NCI-H2081 (cell line): Measurements from ENCODE around the gene FOLR1.
A peak's percentile ranks its signal among the peaks of the same experiment; 100 is the strongest.
"Not testable (repeated sequence)": the region's sequence is repeated elsewhere in the genome, so short reads cannot be mapped to it uniquely, and the experiment has no call there.

Source experiments
- DNase-seq, 2 experiments: peaks; one replicate each; lab custom pipeline; 2025; lab: John Stamatoyannopoulos, UW

Gene FOLR1

DNA sequence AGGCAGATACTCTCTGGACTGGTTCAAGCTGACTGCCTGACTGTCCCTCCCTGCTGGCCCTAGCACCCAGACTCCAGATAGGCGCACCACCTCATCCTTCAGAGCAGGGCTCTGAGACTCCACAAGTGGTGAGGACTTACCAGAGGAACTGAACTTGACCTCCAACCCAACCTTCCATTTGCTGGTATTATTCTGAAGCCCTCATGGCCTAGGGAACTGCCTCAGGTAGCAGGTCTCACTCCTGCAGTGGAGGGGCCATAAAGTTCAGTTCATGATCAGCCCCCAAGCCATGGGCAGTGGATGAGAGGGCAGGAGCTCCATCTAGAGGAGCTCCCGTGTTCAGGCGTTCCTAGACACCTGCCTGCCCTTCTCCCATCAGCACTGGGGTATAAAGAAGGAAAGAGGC, 10.4 kb upstream of the FOLR1 start:
- not testable (repeated sequence) for DNase-seq

DNA sequence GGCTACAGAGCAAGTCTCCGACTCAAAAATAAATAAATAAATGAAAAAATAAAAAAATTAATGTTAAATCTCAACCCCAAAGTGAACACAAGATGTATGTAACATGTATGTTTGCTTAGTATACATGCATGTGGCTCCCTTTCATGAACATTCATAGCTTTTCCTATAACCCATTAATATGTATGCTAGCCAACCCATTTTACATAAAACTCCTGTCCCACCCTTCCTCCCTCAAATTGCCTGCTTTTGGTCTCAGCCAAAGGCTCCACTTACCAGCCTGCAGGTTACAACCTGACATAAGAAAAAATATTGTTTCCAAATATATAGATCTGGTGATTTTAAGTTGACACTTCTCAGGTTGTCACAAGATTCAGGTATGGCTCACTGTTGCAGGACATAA, 3.7 kb upstream of the FOLR1 start:
- no peak for DNase-seq

DNA sequence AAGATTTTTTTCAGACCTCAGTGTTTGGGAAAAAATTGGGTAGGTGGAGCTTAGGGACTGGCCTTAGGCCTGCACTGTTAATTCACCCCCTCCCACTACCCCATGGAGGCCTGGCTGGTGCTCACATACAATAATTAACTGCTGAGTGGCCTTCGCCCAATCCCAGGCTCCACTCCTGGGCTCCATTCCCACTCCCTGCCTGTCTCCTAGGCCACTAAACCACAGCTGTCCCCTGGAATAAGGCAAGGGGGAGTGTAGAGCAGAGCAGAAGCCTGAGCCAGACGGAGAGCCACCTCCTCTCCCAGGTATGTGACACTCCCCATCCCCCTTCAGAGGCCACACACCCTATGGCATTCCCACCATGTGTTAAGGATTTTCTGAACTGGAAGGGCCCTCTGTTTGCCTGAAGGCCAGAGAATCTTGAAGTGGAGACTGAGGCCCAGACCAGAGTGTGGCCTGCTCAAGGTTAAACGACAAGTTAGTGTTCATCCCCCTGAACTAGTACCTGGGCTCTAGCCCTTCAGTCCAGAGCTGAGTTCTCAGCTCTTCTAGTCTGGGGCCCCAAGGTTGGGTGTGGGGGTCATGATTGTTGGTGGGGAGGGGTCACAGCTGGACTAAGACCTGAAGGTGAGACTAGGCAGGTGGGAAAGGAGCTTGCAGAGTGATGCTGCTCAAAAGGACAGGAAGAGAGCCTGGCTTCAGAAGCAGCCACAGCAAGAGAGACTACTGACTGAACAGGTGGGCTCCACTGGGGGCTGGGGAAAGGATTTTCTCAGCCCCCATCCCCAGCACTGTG, 2.3 kb upstream of the FOLR1 start:
- DNase-seq: peak; percentile 53 to 79

DNA sequence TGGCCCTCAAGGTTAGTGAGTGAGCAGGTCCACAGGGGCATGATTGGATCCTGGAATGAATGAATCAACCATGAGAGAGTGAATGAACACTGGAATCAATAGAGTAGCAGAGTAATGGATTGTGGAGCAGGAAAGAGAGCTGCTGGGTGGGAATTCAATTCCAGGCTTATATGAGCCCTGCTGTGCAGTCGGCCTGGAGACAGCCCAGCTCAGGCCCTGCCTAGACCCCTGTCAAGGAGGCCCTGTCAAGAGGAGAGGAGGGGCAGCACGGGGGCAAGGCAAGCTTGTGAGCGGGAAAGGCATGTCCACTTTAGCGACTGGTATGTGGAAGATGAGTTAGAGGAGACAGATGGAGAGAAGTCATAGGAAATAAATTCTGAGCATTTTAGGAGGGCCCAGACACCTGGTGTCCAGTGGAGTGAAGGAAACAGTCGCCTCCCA, 1.3 kb upstream of the FOLR1 start:
- no peak for DNase-seq

DNA sequence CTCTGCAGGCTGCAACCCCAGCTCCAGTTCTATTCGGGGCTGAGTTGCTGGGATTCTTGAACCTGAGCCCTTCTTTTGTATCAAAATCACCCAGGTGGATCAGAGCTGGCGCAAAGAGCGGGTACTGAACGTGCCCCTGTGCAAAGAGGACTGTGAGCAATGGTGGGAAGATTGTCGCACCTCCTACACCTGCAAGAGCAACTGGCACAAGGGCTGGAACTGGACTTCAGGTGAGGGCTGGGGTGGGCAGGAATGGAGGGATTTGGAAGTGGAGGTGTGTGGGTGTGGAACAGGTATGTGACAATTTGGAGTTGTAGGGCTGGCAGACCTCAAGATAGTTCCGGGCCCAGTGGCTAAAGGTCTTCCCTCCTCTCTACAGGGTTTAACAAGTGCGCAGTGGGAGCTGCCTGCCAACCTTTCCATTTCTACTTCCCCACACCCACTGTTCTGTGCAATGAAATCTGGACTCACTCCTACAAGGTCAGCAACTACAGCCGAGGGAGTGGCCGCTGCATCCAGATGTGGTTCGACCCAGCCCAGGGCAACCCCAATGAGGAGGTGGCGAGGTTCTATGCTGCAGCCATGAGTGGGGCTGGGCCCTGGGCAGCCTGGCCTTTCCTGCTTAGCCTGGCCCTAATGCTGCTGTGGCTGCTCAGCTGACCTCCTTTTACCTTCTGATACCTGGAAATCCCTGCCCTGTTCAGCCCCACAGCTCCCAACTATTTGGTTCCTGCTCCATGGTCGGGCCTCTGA, 3.8 kb downstream of the FOLR1 start:
- no peak for DNase-seq

DNA sequence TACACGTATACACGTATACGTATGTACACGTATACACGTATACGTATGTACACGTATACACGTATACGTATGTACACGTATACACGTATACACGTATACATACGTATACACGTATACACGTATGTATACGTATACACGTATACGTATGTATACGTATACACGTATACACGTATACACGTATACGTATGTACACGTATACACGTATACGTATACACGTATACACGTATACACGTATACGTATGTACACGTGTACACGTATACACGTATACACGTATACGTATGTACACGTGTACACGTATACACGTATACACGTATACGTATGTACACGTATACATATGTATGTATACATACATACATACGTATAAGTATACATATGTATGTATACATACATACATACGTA, 9.5 kb downstream of the FOLR1 start:
- not testable (repeated sequence) for DNase-seq

DNA sequence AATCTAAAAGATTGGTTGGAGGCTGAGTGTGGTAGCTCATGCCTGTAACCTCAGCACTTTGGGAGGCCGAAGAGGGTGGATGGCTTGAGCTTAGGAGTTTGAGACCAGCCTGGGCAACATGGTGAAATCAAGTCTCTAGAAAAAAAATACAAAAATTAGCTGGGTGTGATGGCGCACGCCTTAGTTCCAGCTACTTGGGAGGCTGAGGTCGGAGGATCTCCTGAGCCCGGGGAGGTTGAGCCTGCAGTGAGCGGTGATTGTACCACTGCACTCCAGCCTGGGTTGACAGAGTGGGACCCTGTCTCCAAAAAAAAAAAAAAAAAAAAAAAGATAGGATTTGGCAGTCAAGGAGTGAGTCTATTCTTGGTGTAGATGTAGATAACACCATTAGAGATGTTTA, 10.6 kb downstream of the FOLR1 start:
- no peak for DNase-seq

DNA sequence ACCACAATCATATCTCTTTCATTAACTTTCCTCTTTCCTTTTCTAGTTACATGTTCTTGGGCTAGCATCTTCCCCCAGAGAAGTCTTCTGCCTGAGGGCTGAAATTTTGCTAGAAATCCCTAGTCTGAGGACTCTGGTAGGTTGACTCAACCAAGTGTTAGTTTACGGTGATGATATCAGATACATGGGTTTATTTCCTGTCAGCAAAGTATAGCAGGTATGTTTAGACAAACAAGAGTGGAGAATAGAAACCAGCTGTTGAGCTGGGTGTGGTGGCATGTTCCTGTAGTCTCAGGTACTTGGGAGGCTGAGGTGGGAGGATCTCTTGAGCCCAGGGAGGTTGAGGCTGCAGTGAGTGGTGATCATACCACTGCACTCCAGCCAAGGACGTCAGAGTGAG, 11.2 kb downstream of the FOLR1 start:
- no peak for DNase-seq

DNA sequence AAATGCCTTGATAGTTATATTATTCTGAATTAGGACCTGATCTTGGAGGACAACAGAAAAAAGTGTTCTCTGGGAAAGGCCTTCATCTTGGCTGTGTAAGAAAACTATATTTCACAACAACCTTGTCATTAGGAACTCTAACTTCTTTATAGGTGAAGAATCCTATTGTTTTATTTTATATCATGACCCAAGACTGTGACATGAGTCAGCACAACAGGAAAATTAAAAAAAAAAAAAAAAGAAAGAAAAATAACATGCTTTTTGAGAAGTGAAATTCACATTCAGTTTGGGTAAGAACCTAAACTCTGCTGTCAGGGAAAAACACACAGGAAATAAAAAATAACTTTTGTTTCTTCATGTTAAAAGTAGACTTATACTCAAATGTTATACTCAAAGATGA, 12.9 kb downstream of the FOLR1 start:
- DNase-seq: no peak

DNA sequence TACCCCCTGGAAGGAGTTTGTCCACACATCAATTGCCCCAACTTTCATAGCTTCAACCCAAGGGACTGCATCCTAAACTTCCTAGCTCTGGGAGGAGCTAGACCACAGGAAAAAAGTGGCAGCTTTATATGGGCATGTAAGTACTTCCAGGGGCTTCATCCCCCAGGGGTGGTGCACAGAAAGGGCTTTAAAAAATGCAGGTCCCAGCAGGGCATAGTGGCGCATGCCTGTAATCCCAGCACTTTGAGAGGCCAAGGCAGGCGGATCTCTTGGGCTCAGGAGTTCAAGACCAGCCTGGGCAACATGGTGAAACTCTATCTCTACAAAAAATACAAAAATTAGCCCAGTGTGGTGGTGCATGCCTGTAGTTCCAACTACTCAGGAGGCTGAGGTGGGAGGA, 14.9 kb downstream of the FOLR1 start:
- DNase-seq: not testable (repeated sequence)

DNA sequence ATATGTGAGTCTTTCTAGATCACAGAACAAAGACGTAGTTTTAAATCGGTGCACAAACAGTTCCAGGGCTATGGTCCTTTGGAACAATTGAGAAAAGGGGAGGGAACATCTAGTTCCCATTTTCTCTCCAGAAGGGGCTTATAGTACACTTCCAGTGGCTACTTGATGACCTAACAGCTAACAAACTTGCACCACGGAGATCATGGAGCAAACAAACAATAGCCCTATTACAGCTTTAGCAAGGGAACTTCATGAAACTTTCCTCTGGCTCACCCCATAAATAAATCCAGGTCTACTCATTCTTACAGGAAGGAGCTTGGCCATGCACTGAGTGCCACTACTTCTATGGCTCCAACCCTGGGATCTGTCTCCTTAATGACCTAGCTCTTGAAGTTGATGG, 16.3 kb downstream of the FOLR1 start:
- no peak for DNase-seq

DNA sequence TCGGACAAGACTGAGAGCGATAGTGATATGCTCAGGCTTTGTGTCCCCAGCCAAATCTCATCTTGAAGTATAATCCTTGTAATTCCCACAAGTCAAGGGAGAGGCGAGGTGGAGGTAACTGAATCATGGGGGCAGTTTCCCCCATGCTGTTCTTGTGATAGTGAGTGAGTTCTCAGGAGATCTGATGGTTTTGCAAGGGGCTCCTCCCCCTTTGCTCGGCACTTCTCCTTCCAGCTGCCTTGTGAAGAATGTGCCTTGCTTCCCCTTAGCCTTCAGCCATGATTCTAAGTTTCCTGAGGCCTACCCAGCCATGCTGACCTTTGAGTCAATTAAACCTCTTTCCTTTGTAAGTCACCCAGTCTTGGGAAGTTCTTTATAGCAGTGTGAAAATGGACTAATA, 17.2 kb downstream of the FOLR1 start:
- no peak for DNase-seq

DNA sequence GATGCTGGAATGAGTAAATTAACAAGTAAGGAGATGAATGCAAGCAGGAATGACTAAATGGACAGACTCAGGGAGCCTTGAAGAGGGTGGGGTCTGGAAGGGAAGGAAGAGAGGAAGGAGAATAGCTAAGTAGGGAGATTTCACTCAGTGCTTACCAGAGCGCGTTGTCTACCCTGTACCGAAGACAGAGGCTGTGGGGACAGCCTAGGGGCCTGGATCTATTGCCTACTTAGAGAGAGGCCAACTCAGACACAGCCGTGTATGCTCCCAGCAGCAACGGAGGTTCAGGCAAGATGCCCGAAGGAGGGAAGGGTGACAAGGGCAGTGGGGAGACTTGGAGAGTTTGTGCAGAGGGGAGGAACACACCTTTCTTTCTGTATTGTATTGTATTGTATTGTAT, 24.7 kb downstream of the FOLR1 start, which contains the start of gene FOLR2:
FOLR2 (plus strand) TSS at position 157 of the 400 bp plus-strand sequence. CDS start 1,791 bp downstream, outside the sequence.
- DNase-seq: no peak

DNA sequence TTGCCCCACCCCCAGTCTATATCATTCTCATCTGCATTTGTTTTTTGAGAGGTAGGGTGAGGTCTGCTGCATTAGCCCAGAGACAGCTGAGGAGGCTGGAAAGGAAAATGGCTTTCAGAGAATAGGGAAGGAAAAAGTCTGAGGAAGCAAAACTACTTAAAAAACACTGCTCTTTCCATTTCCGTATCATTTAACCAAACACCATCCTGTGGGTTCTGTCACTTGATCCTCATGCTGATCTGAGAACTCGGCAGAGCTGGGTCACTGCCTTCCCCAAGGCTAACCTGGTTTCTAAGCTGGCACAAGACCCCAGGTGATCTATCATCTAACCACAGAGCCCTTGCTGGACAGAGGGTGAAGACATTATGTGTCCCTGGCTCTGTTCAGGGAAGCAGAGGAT, 25.9 kb downstream of the FOLR1 start:
- no peak for DNase-seq

DNA sequence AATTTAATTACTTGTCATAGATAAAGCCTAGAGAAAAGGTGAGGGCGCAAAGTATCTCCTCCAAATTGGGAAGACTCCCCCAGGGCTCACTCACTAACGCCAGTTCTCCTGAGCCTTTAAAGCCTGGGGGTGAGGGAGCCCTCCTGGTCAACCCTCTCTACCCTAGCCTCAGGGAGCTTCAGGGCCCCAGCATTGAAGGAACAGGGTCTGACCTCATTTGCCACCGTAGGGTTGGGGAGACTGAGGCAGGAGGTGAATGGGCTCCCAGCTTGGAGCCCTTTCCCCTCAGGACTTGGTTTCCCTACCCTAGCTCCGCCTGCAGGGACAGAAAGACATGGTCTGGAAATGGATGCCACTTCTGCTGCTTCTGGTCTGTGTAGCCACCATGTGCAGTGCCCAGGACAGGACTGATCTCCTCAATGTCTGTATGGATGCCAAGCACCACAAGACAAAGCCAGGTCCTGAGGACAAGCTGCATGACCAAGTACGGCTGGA, 26.4 kb downstream of the FOLR1 start:
- no peak for DNase-seq

DNA sequence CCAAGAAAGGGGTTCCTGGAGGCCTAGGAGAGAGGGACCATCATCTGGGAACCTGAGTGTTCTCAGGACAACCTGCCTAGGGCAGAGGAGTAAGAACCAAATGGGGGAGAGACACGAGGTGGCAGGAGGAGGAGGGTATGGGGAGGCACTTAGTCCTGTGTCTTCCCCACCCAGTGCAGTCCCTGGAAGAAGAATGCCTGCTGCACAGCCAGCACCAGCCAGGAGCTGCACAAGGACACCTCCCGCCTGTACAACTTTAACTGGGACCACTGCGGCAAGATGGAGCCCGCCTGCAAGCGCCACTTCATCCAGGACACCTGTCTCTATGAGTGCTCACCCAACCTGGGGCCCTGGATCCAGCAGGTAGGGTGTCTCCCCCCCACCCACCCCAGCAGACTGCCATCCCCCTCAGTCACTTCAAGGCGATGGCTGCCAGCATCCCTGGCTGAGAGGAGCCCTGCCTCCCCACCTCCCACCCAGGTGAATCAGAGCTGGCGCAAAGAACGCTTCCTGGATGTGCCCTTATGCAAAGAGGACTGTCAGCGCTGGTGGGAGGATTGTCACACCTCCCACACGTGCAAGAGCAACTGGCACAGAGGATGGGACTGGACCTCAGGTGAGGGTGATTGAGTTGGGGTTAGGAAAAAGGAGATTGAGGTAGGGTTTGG, 28.9 kb downstream of the FOLR1 start:
- no peak for DNase-seq

DNA sequence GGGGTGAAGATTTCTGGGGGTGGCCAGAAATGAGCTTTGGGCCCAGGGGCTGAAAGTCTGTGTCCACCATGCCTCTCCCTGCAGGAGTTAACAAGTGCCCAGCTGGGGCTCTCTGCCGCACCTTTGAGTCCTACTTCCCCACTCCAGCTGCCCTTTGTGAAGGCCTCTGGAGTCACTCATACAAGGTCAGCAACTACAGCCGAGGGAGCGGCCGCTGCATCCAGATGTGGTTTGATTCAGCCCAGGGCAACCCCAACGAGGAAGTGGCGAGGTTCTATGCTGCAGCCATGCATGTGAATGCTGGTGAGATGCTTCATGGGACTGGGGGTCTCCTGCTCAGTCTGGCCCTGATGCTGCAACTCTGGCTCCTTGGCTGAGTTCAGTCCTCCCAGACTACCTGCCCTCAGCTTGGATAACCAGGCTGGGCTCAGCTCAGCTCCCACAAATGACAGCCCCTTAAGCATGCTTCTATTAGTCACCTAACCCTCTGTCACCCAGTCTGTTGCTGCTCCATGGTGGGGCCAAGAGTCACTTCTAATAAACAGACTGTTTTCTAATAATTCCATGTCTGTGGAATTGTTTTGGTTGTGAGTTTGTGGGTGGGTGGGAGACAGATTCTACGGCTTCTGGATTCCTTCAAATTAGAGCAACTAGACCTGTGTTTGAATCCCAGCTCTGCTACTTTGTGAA, 29.6 kb downstream of the FOLR1 start:
- no peak for DNase-seq

DNA sequence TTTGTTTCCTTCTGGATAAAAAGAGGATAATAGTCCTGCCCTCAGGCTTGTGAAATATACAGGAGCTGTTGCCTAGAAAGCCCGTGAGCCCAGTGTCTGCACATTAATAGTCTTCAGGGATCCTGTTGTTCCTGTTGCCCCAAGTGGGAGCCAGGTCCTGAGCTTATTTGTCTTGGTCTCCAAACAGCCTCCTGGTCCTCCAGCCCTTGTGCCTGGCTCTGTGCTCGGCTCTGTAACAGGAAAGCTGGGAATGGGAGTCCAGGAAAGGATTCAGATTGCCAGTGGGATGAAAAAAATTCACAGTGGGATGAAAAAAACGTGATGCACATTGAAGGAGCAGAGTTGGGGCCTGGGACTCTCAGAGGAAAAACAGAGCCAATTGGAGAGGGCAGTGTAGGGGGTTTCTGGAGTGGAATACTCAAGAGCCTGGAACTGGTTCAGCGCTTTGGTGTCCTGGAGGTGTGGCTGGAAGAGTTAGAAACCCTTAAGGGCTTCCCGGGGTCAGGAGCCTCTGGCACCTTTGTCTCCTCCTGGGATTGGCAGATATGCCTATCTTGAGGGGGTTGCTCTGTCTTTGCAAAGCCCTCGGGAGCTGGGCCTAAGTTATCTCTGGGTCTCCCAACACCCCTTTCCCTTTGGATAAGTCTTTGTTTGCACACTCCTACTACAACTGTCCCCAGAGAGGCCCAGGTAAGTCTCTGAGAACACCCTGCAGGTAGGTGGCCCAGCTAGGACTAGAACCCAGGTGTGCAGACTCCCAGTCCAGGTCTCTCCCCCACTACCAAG, 30.4 kb downstream of the FOLR1 start:
- peak in 1 of 2 experiments; percentile 36 for DNase-seq

DNA sequence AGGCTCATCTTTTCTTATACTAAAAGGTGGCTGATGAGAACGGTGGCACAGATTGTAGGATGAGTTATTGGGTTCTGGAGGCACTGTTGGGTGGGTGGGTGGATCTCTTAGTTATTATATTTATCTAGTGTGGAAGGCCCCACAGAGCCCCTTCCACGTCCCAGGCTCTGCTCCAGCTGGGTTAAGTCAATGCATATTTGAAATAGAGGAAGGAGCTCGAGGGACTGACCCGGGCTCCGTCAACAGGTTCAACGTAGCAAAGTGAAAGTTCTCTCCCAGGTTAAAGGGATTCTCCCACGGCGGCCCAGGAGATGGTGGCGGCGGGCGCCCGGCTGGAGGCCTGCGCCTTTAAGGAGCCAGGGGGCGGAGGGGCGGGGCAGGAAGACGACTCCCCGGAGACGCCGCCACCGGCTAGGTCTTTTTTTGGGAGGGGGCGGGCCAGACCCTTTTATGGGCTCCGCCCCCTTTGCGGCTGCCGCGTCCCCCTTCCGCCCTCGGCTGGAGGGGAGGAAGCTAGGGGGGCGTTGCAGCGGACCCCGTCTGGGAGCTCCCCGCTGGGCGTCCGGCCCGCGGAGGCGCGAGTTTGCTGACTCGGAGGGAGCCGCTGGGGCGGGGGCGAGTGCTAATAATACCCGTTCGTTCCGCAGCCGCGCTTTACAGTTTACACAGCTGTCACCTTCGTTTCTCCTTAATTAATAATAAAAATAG, 31.1 kb downstream of the FOLR1 start:
- DNase-seq: peak; percentile 96 to 98
